RPMI8226 (cell line): ENCODE data around the gene TNNI2.
"Not testable (repeated sequence)": the region's sequence is repeated elsewhere in the genome, so short reads cannot be mapped to it uniquely, and the experiment has no call there.

Experiments
- DNase-seq: peaks from one replicate; pipeline ENCODE4 v3.0.0-alpha.2; 2015

Gene TNNI2

DNA sequence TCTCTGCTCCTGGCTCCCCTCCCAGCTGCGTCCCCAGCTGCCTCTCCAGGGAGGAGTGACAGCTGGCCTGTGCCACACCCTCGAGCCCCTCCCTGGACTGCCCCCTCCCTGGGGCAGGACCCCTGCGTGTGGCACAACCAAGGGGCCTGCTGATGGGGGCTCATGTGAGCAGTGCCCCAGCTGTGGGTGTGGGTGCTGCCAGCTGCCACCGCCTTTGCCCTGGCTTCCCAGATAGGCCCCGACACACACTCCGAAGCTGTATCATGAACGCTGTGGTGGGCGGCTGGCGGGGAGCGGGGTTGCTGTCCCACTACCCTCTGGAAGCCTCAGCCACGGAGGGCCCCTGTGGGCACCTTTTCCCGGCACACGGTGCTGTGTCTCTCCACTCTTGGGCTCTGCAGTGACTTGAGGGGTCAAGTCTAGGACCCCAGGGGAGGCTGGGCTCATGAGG lies 37.1 kb downstream of the TNNI2 start:
- DNase-seq: not testable (repeated sequence)

GRCh38 chr11:1876361-1877063 lies 37.7 kb downstream of the TNNI2 start:
- DNase-seq: no peak

DNA sequence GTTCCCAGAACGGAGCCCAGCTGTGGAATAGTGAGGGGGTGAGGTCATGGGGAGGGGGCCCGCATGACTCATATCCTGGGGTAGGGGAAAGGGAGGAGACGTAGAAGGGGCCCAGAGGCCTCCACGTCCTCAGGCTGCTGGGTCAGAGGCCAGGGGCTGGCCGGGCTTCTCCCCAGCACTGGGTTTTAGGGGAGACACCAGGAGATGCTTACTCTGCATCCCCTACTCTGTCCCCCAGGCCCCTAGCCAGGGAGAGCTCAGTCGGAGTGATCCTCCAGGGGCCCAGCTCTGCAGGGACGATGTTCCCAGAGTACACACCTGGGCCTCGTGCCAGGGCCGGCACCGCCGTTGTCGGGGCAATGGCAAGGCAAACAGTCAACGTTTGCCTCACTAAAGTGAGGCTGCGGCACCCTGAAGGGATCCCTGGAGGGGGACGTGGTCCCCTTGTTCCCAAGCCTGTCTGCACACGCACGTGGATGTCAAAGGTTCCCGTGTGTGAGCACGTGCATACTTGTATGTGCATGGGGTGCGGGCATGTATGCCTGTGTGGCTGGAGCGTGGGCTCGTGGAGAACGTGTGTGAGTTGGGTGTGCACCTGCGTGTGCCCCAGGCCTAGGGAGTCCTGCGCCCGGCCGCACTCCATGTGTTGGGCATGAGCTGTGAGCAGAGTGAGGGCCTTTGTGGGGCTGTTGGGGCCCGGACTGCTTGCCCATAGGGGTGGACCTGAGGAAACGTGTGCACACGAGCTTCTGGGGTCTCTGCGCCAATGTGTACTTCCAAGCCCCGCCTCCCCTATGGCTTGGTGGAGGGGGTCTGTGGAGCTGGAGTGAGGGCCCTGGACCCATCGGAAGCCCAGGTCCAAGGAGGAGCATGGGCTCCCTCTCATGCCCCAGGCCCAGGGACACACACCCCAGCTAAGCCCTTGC lies 38.7 kb downstream of the TNNI2 start:
- DNase-seq: no peak

- no peak for DNase-seq
Measured at GRCh38 chr11:1878137-1879031, 39.6 kb downstream of the TNNI2 start.

DNA sequence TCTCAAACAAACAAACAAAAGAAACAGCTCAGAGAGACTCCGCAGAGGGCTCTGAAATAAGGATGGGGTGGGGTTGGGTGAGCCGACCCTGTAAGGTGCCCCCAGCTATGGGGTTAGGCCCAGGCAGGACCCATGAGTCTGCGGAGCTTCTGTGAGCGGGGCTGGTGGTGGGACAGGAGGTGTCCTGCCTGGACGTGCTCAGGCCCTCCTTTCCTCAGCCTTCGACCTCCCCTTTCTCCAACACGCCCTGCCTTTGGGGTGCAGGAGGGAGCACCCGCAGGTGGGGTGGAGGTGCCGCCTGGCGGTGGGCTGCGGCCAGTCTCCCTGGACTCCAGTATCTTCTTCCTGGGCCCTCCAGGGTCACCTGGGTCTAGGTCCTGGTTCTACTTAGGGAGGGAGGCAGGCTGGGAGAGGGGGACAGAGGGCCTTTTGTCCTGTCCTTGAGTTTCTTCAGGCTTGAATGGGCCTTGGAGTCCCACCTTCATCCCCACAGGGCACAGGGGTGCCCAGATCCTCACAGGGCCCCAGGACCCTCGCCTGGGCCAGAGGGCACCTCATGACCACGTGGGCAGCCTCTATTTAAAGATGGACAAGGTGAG lies 40.7 kb downstream of the TNNI2 start:
- DNase-seq: no peak

- no peak for DNase-seq
Measured at GRCh38 chr11:1879941-1880720, 41.4 kb downstream of the TNNI2 start.

DNA sequence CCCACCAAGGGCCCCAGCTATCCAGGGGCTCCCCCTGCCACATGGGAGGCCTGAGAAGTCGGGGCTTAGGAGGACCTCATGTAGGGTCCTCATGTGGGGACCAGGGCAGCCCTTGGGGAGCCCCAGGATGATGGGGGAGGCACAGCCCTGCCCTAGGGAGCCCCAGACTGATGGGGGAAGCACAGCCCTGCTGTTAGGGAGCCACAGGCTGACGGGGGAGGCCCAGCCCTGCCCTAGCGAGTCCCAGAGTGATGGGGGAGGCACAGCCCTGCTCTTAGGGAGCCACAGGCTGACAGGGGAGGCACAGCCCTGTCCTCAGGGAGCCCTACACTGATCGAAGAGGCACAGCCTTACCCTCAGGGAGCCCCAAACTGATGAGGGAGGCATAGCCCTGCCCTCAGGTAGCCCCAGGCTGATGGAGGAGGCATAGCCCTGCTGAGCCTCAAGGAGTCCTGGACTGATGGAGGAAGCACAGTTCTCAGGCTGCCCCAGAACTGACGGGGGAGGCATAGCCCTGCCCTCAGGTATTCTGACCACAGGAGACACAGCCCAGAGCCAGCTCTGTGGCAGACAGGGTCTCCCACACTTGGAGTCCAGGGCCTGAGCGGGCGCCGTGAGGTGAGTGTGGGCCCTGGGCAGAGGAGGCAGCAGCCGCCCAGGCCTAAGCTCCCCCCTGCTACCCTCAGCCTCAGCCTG lies 42.1 kb downstream of the TNNI2 start:
- DNase-seq: no peak

- DNase-seq: no peak
Measured at GRCh38 chr11:1881442-1882264, 42.9 kb downstream of the TNNI2 start.

DNA sequence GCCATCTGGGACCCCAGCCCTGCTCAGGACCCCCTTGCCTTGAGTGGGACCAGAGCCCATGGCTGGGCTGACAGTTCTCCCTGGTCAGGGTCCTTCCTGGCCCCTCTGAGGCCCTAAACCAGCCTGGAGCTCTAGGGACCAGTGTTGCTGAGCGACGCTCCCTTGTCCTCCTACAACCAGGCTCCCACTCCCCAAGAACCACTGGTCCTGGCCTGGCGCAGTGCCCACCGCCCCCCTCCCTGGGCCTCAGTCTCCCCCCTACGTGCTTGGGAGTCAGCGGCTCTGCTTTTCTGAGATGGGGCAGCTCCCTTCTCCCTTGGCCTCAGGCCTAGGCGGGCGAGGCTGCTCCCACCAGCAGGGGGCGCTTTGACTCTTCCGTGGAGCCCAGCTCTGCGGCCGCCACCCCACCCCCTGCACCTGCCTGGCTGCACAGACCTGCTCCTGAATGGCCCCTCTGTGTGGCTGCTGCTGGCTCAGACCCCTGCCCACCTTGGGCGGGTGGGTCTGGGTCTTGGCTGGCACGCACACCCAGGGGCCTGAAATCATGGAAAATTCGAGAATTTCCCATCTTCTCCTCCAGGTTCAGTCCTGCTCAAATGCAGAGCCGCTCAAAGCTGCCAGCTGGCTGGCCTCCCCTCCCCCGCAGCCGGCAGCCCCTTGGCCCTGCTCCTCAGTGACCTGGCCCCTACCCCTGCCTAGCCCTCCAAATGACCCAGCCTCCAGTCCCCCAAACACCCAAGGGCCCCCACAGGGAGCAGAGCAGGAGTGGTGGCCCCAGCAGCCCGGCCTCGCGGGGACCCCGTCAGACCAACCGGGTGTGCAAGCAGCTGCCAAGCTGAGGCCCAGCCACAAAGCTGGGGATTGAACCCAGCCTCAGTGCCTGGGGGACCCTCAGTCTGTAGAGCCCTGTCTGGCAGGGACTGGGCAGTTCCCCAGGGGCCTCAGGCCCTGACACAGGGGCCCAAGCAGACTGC lies 43.8 kb downstream of the TNNI2 start:
- DNase-seq: peak; percentile 67

DNA sequence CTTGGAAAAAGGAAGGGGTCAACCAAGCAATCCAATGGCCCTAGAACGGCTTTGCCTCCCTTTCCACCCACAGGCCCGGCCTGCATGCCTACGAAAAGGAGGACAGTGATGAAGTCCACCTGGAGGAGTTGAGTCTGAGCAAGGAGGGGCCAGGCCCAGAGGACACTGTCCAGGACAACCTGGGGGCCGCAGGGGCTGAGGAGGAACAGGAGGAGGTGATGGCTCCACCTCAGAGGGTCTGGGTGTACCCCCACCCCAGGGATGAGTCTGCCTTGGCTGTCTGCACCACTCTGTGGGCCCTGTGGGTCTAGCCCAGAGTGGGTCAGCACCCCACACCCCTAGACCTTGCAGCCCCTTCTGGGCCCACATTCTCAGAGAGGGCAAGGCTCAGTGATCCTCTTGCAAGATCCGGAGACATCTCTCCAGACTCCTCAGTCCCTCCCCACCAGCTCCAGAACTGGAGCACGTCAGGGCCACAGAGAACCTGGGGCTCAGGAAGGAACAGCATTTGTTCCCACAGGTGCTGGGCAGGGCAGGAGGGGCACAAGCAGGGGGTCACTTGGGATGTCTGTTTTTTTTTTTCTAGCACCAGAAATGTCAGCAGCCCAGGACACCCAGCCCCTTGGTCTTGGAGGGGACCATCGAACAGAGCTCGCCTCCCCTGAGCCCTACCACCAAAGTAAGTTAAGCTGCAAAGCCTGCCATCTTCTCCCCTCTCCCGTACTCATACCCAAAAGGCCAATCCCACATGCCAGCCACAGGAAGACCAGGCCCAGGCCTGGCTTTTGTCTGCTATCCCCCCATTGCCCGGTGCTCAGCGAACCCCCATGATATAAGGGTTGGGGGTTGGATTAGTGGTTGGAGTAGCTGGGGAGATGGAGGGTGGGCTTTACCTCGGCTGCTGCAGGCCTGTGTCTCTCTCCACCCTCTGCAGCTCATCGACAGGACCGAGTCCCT lies 44.8 kb downstream of the TNNI2 start:
- no peak for DNase-seq

- no peak for DNase-seq
Measured at GRCh38 chr11:1884303-1884700, 45.5 kb downstream of the TNNI2 start.

- not testable (repeated sequence) for DNase-seq
Measured at GRCh38 chr11:1886551-1886950, 47.8 kb downstream of the TNNI2 start.

DNA sequence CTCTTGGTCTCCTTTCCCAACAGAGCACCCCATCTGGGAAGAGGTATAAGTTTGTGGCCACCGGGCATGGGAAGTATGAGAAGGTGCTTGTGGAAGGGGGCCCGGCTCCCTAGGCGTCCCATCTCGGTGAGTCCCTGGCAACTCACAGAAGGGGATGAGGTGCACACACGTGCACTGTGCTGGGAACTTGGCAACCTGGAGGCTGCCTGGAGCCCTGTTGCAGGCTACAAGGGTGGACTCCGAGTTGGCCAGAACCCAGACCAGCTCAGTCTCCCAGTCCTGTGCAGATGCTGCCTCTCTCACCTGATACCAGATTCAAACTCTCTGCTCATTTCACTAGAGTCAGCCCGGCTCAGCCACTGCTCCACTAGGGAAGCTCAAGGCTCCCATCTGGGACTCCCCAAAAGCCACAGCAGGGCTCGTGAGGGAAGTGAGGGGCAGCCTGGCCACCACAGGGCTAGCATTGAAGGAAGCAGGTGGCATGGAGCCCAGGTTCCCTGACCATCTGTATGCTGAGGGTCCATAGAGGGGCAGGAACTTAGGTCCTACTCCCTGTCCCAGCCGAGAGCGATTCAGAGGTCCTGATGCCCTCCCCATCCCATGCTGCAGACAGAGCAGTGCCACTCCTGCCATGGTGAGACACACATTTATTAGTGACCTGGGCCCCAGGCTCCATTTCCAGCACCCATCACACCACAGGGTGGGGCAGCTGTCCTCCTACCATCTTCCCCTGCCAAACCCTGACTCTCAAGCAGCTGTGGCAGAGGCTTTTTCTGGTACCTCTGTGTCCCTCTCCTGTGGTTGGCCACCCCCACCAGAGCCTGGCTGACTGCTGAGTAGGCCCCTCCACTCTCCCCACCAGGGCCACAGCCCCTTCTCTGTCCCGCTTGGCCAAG lies 48.9 kb downstream of the TNNI2 start:
- no peak for DNase-seq

DNA sequence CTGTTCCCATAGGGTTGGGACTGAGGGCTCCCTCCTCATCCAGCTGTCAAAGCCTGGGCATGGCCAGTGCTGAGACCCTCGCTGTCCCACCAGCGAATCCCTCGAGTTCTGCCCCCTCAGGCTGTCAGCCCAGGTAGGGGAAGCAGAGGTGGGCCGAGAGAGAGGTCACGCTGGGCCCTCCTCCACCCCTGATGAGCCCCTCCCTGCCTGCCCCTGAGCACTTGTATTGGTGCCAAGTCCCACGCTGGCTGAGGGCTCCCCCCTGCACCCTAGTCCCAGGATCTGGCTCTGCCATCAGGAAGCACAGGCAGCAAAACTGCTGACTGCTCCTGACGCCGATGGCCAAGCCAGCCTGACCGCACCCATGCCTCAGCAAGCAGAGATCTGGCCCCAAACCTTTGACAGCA lies 49.6 kb downstream of the TNNI2 start:
- DNase-seq: no peak

- no peak for DNase-seq
Measured at GRCh38 chr11:1888811-1889210, 50.0 kb downstream of the TNNI2 start.

DNA sequence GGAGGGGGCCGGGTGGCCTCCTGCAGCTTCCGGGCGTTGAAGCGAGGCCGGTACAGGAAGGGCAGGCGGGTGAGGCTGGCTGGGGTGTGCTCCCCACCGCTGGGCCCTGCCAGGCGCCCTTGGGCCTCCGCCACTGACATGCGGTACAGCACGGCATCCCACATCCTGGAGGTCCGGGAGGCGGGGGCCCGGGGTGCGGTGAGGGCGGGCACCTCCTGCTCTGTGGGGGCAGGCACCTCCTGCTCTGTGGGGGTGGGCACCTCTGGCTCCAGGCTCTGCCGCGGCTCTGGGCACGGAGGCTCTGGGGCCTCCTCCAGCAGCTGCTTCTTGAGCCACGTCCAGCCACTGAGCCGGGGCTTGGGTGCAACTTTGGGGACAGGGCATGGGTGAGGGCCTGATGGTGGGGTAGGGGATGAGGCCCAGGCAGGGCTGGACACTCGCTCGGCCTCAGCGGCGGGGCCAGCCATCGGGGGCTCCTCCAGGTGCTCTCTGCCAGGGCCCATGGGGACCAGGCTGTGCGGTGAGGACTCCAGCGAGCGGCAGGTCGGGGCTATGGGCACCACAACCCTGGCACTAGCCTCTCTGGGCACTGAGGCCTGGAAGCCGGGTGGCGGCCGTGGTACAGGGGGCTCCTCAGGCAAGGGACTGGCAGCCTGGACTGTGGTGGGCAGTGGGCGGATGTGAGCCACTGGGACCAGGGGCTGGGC lies 50.6 kb downstream of the TNNI2 start:
- DNase-seq: no peak
